Retina (tissue), 1 donor: Measurements from ENCODE around the gene SLC6A19.
"Not testable (repeated sequence)": the region's sequence is repeated elsewhere in the genome, so short reads cannot be mapped to it uniquely, and the experiment has no call there.

Experiments used
- DNase-seq: peaks from one replicate; pipeline ENCODE4 v3.0.0-alpha.2; 2016

SLC6A19 gene

DNA sequence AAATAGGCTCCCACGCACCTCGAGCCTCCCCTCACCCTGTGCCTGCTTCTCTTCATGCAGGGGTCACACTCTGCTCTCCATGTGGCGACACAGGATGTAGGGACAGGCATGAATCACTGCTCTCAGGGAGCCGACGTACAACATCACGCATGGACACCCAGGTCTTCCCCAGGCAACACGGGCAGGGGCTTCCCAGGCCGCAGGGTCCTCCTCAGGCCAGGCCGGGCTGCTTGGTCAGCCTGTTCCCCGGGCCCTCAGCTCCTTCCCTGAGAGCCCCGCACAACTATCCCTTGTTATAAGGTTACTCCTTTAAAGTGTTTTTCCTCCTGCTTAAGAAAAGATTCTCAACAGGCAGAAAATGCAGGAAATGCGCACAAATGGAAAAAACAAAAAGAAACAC lies 24.8 kb downstream of the SLC6A19 start:
- DNase-seq: no peak

- DNase-seq: no peak
Observed at GRCh38 chr5:1226839-1227581, 25.6 kb downstream of the SLC6A19 start.

GRCh38 chr5:1227667-1228066 lies 26.3 kb downstream of the SLC6A19 start:
- DNase-seq: no peak

DNA sequence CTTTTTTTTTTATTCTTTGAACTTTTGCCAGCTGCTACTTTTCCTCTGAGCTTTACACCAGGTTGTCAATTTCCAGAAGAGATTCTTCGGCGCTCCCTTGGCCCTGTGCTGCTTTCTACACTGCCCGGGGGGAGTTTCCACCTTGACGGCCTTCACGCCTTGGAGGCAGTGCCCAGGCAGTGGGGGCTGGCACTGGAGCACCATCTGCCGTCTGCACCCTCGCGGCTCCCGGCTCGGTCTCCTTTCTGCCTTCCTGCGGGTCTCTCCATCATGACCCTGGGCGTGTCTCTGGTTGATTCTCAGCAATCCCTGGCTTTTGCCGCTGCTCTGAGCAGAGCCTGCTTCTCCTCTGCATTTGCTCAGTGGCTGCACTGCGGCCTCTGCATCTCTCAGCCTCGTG lies 26.7 kb downstream of the SLC6A19 start:
- no peak for DNase-seq

GRCh38 chr5:1229023-1229422 lies 27.6 kb downstream of the SLC6A19 start:
- DNase-seq: not testable (repeated sequence)

DNA sequence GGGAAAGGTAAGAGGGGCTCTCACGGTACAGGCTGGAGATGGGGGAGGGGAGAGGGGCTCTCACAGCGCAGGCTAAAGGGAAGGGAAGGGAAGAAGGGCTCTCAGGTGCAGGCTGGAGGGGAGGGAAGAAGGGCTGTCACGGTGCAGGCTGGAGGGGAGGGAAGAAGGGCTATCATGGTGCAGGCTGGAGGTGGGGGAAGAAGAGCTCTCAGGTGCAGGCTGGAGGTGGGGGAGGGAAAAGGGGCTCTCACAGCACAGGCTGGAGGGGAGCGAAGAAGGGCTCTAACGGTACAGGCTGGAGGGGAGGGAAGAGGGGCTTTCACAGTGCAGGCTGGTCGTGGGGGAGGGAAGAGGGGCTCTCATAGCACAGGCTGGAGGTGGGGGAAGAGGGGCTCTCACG lies 28.4 kb downstream of the SLC6A19 start:
- DNase-seq: no peak

DNA sequence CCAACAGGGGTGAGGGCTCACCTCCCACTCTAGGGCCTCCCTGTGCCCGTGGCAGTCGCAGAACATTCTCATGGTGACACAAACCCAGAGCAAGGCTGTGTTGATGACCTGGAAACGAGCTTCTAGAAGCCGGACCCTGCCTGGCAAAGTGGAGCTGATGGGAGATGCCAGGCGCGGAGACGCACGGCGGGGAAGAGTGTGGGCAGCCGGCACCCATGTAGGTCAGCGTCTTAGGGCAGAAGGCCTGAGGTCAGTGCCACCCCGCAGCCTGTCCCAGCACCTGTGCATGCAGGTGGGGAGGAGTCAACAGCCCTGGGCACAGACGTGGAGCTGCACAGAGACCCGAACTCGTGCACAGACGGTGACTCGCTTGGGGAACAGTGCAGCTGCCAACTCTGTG lies 29.2 kb downstream of the SLC6A19 start:
- DNase-seq: no peak

- no peak for DNase-seq
Observed at GRCh38 chr5:1231354-1231905, 30.0 kb downstream of the SLC6A19 start.

- DNase-seq: no peak
Observed at GRCh38 chr5:1232780-1233179, 31.4 kb downstream of the SLC6A19 start.

DNA sequence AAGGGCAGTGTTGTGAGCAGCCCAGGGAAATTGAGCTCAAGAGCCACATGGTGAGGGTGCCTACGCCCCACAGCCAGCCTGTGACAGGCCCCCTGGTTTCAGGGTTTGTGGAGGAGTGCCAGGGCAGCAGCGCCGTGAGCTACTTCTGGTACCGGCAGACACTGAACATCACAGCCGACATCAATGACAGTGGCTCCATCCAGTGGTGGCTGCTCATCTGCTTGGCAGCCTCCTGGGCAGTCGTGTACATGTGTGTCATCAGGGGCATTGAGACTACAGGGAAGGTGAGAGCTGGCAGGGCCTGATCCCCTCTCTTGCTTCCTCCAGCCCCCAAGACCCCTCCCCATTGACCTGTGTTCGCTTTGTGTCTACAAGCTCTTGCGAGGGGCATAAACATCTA lies 34.0 kb downstream of the SLC6A19 start:
- no peak for DNase-seq

DNA sequence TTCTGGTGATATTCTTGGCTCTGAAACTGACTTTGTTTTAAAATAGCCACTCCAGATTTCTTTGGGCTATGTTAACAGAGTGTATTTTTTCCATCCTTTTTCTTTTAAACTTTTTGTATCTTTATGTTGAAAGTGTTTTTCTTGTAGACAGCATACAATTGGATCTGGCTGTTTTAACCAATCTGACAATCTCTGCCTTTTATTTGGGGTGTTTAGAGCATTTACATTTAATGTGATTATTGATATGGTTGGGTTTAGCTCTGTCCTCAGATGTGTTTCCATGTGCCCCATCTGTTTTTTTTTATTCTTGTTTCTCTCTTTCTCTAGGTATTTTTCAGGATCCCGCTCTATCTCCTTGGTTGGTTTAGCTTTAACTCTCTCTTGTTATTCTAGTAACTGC lies 34.4 kb downstream of the SLC6A19 start:
- DNase-seq: no peak

DNA sequence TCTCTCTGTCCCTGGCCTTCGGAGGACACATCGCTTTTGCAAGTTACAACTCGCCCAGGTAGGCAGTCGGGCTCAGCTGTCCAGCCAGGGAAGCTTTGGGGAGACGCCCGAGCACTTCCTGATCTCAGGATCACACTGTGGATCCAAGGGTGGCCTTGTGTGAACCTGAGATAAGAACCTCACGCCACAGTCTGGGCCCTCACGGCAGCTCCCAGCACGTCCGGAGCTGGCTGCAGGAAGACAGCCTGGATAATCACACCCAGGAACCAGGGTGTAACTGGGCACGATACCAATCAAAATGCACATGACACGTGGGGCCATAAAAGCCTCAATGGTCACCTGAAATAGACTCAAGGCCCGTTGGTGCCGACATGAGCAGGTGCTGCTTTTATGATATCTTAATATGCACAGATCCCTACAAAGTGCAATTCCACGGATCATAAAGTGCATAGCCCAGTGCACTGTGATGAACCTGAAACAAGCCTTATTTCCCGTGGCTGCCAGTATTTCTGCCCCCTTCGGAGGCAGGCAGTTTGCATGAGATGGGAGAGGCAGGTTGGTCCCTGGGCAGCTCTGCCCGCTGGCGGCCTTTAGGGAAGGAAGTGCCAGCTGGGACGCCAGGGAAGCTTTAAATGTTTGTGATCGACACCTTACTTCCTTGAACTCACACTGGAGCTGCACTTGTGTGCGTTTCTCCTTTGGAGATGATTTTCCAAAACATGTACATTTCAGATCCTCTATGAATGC lies 38.3 kb downstream of the SLC6A19 start:
- DNase-seq: no peak

GRCh38 chr5:1240496-1241260 lies 39.3 kb downstream of the SLC6A19 start:
- no peak for DNase-seq

DNA sequence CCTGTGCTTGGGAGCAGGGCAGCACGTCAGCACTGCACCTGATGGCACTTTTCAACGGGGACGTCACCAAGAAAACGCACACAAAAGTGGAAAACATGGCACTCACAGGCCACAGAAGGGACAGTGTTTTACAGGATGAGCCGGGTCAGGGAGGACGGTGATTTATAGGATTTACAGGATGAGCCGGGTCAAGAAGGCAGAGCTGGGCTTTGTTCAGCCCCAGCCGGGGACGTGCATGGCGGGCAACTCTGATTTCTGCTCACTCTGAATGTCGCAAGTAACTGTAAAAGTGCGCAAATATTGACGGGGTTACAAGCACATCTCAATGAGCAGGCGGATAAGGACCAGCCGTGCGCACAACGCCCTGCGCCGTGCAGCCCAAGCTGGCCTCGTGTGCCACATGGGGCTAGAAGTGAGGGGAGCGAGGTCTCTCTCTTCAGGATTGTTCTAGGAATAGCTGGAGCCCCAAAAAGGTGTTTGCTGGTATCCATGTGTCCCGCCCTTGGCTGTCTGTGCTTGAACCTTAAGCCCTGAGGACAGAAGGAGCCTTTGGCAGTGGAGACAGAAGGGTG lies 40.2 kb downstream of the SLC6A19 start:
- no peak for DNase-seq

- no peak for DNase-seq
Observed at GRCh38 chr5:1242733-1243486, 41.5 kb downstream of the SLC6A19 start.

- no peak for DNase-seq
Observed at GRCh38 chr5:1243487-1244130, 42.2 kb downstream of the SLC6A19 start.

DNA sequence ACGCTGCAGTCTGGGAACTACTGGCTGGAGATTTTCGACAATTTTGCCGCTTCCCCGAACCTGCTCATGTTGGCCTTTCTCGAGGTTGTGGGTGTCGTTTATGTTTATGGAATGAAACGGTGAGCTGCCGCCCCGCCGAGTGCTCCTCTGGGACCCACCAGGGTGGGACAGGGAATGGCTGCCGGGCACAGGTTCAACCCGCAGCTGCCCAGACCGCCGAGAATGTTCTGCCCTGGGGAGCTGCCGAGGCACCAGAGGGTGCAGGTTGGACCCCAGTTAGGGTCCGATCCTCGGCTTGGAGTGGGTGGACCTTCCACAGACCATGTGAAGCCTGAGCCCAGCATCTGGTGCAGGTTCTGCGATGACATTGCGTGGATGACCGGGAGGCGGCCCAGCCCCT lies 42.9 kb downstream of the SLC6A19 start:
- no peak for DNase-seq

DNA sequence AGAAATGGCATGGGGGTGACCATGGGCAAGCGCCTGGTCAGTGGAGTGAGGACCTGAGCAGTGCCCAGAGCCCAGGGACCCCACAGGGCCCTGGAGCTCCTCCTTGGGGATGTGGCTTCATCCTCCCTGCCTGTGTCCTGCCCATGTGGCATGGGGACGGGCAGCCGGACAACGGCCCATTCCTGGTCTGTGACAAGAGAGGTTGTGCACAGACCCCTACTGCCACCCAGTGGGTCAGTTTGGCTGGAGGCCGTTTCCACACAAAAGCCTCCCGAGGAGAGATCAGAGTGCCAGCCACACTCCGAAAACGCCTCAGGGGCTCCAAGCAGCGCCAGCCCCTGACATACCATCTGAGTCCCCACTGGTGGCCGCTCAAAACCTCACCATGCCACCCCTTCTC lies 43.6 kb downstream of the SLC6A19 start:
- no peak for DNase-seq

GRCh38 chr5:1245905-1246576 lies 44.6 kb downstream of the SLC6A19 start:
- peak; percentile 69 for DNase-seq

DNA sequence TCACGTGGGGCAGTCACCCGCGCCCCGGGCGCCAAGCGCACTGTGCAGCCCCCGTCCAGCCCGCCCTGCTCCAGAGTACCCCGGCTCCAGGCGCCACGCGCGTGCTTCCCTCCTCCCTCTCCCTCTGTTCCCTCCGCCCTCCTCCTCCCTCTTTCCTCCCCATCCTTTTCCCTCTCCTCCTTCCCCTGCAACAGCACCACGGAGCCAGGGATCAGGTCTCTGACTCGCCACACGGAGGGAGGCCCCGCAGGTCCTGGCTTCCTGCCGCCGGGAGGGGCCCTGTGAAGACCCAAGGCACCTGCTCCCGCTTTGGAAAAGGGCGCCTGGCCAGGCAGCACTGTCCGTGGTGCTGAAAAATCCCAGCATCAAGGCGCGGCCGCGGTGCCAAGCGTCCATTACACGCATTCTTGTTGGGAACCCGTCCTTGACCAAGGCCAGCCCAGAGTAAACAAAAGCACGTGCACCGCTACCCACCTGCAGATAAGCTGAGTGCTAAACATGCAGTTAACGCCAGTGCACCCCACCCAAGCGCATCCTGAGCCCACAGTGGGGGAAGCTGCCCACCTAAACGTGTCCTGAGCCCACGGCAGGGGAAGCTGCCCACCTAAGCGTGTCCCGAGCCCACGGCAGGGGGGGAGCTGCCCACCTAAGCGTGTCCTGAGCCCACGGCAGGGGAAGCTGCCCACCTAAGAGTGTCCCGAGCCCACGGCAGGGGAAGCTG lies 45.5 kb downstream of the SLC6A19 start:
- peak; percentile 71 for DNase-seq
